Activated T-cell treated with anti-CD3 and anti-CD28 coated beads for 1 hour (primary cell): Measurements from ENCODE around the gene MAPRE2.

Experiments
- DNase-seq: peaks from one replicate; pipeline ENCODE4 v3.0.0-alpha.2; 2020; ENCODE audit warnings: low read depth

Gene MAPRE2

GRCh38 chr18:35040988-35041814, at the start of gene MAPRE2:
Gene MAPRE2, plus strand, starts transcription at chr18:35041413. Its CDS starts 127 bp downstream, at chr18:35041540.
- DNase-seq, result peak; percentile 99

GRCh38 chr18:34991561-34991960, 49.7 kb upstream of the MAPRE2 start:
- DNase-seq, result no peak

GRCh38 chr18:34993289-34993688, 47.9 kb upstream of the MAPRE2 start:
- DNase-seq, result no peak

DNA sequence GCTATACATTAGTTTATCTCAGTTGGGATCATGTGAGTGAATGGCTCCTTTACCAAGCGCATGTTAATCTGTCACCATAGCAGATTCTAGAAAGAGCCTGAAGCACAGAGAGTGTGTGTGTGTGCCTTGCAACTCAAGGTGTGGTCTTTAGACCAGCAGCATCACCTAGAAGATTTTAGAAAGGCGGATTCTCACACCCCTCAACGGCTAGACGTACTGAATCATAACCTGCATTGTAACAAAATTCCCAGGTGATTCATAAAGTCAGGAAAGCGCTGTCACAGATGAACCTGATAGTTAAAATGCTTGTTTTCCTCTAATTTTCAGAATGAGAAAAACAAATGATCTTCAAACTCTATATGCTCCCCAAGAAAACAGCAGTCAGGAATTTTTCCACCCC, 45.5 kb upstream of the MAPRE2 start:
- no peak for DNase-seq

DNA sequence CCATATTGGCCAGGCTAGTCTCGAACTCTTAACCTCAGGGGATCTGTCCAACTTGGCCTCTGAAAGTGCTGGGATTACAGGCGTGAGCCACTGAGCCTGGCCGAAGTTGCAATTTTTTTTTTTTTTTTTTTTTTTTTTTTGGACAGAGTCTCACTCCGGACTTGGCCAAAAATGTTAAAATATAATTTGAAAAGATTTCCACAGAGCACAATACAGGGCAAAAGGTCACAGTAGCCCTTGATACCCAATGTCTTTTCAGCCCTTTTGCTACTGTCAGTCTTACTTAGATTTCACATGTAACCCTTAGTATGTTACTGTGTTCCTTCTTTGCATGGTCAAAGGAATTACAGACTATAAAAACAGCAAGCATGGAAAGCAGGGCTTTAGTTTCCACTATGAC, 42.6 kb upstream of the MAPRE2 start:
- no peak for DNase-seq

DNA sequence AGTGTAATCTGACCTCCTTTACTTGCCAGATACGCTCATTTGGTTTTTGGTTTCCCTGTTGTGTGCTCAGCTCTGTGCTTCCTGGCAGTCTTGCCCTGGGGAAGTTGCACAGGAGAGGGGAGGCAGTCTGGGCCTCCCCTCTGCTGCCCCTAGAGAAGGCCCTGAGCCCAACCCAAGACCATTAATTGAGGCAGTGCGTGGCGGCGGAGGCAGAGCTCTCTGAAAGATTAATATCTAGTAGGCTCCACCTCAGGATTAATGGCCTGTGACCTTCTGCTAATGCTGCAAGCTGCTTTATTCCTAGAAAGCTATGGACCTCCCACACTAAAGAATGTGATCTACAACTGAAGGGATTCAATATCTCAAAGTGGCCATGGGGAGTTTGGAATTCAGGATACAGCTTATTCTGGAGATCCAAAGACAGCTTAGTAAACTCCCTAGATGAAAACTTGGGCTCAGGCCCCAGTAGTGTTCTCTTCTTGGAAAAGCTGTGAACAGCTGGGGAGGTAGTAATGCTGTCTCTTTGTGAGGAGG, 41.4 kb upstream of the MAPRE2 start:
- no peak for DNase-seq

GRCh38 chr18:35000457-35000856, 40.8 kb upstream of the MAPRE2 start:
- no peak for DNase-seq

GRCh38 chr18:35002120-35002519, 39.1 kb upstream of the MAPRE2 start:
- DNase-seq, result no peak

DNA sequence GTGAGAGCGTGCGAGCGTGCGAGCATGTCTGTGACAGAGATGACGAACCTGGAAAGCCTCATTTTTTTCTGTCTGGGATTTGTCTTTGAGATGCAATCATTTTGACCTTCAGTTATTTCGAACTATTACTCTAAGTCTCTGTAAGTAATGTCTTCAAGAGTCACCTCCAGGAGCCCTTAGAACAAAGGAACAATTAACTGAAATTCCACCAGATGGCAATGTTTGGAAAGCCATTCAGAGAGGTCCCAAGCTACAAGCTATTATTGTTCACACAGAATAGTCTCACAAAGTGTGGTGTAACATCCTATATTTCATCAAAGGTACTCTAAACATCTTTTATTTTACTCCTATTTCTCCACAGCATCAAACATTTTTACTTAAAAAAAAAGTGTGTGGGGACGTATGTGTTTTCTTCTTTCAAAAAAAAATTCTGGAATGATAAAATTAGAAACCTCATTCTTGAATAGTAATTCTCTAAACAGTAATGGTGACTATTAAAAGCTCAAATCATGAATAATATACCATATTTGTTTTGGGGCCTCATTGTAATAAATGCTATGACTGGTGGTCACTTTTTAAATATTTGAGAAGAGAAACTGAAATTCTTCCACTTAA, 35.1 kb upstream of the MAPRE2 start:
- DNase-seq, result no peak

DNA sequence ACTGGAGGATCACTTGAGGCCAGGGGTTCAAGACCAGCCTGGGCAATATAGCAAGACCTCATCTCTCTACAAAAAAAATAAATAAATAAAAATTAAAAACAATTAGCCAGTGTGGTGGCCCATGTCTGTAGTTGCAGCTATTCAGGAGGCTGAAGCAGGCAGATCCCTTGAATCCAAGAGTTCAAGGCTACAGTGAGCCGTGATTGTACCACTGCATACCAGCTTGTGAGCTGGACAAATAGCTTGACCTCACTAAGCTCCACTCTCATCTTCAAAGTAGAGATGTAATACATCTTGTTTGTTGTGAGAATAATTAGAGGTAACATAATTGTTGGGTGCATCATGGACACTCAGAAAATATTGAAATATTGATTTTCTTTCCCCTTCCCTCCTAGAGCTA, 31.1 kb upstream of the MAPRE2 start:
- DNase-seq, result no peak

DNA sequence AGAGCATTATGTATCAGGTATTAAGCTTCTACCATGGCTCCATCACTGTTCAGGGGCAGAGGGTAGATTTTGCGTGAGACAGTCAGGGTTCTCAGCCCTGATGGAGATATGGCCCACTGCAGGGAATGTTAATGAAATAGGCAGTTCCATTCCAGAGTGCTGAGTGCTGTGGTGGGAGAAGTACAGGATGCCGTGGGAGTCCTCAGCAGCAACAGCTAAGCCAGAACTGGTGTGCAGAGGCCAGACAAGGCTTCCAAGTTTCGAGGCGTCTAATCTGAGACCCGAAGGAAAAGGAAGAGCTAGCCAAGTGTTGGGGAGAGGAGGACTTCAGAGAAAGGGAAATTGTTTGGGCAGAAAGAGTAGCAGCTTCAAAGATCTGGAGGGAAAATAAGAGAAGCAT, 30.2 kb upstream of the MAPRE2 start:
- no peak for DNase-seq

DNA sequence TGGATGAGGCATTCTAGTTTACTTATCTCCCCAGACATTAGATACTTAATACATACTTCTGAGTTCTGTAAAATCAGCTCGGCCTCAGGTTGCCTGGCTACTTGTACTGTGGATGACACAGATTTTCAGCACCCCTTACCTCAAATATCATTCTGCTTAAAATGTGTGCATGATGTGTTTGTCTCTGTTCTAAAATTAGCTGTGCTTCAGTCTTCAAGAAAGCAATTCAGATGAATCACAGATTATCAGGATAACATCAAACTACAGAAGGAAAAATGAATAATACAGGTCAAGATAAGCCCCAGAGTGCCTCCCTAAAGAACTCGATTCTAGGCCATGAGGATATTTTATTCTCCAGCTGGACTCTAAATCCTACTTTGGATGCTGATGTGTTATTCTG, 21.3 kb upstream of the MAPRE2 start:
- DNase-seq, result no peak

DNA sequence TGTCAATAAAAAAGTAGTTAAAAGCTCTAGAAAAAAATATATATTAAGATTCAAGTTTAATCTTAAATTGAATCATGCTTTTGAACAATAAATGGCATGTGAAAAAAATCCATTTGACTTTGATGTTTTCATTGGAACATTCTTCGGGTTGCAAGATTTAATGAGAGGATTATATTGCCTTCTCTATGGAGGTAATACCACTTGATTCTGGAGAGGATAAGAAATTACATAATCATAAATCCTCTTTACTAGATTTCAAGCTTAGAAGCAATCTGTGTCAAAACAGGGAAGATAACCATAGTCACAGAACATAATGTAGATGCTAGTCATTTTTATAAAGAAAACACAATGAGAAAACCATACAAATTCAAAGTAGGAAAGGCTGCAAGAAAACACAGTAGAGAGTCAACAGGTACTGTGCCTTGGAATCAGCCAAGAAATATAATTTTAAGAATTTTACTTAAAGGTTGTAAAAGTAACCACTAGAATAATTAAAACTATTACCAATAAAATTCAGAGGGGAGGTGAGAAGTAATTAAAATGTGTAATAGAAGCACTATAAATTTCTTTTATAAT, 18.7 kb upstream of the MAPRE2 start:
- no peak for DNase-seq

DNA sequence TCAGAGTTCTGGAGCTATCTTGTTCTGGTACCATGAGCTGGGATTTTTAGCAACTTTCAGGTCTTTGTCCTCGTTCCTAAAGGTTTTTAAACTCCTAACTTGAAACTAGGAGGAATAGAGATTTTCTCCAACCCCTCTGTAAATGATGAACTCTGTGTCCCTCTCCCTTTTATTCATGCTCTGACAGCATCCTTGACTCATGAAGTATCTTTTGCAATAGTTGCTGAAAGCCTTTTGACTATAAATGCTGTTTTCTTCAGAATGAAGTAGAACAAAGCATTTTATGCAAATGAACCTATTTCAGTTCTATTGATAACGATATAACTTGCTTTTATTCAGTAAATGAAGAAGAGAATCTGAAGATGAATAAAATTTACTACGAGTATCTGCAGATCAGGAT, 17.0 kb upstream of the MAPRE2 start:
- no peak for DNase-seq

- no peak for DNase-seq
Observed at GRCh38 chr18:35024965-35025364, 16.2 kb upstream of the MAPRE2 start.

DNA sequence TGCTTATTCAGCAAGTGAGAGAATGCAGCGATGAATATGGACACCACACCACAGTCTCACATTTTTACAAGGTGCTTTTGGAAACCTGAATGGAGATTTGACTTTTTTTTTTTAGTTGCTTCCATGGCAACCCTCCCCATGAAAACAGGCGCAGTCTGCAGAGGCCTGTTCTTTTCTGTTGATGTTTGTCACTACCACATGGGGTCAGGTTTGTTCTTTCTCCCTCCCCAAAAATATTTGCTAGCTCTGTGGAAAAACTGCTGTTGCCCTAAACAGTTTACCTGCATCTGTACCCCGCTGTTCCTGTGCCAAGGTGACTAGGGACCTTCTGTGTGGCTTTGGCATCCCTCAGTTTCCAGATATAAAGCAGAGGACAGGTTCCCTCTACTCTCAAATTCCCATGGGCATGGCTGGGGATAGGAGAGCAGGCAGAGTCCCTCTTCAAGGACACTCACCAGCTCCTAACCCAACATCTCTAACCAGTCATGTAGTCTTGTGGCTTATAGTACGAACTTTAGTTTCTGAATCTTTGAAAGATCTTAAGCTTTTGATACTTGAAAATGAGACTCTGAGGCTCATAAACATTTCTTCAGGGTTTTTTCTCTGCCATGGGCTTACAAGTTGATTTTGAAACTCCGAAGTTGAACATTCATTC, 14.7 kb upstream of the MAPRE2 start:
- no peak for DNase-seq

- DNase-seq, result no peak
Observed at GRCh38 chr18:35027206-35027605, 14.0 kb upstream of the MAPRE2 start.

- DNase-seq, result no peak
Observed at GRCh38 chr18:35028536-35028935, 12.7 kb upstream of the MAPRE2 start.

DNA sequence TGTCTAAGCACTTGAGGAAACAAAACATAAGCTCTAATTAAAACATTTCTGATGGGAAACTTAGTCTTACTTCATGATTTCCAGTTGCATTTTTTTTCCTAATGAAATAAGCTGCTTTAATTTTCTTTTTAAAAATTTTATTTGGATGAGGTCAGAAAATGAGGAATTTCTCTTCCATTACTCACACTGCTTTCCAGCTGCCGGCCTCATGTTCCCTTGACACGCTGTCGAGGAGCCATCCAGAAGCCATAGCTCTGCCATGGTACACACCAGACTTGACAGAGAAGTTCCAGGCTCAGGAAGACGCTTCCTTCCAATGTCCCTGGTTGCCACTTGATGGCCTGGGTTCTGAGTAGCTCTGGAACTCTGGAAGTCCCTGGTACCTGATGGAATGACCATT, 12.1 kb upstream of the MAPRE2 start:
- DNase-seq, result no peak

DNA sequence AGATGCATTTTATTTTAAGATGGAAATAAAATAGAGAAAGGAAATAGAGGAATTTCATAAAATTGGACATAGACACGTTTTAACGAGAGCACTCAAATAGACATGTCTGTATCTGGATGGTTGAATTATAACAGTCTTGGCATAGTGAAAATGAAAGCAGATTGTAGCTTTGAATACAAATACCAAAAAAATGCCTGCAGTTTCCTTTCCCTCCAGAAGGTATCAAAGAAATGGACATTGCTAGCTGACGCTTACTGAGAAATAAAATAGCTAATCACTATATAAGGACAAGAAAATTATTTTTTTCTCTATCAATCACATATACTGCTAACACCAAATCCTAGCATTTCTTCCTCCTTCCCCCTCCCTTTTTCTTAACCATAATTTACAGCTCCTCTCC, 11.4 kb upstream of the MAPRE2 start:
- DNase-seq, result no peak

GRCh38 chr18:35030277-35030989, 10.8 kb upstream of the MAPRE2 start:
- DNase-seq, result no peak

- DNase-seq, result no peak
Observed at GRCh38 chr18:35032113-35032512, 9.1 kb upstream of the MAPRE2 start.
